Type B pancreatic cell (in vitro differentiated cells): Measurements from ENCODE around the gene PARP8. TPM values are rescaled to one million over a fixed set of nuclear protein-coding genes. Genes with fewer than 3 reads are reported as not detected.

Experiments used
- DNase-seq: peaks from one replicate; pipeline ENCODE4 v3.0.0; 2021; ENCODE audit warnings: mixed read lengths; ENCODE audit not compliant: unreplicated experiment; ENCODE audit errors: extremely low spot score
- H3K27ac Mint-ChIP-seq: 2 replicates; pipeline ENCODE4 v1.8.0; 2021; ENCODE audit warnings: mild to moderate bottlenecking, mixed read lengths
- H3K27me3 Mint-ChIP-seq: 2 replicates; pipeline ENCODE4 v1.8.0; 2021; ENCODE audit warnings: mixed read lengths
- H3K36me3 Mint-ChIP-seq: 2 replicates; pipeline ENCODE4 v1.8.0; 2021; ENCODE audit warnings: mixed read lengths
- H3K4me1 Mint-ChIP-seq: one replicate; pipeline ENCODE4 v1.8.0; 2021; ENCODE audit warnings: mixed read lengths; ENCODE audit not compliant: unreplicated experiment
- H3K4me3 Mint-ChIP-seq: 2 replicates; pipeline ENCODE4 v1.8.0; 2021; ENCODE audit warnings: mild to moderate bottlenecking, mixed read lengths
- H3K9me3 Mint-ChIP-seq: 2 replicates; pipeline ENCODE4 v1.8.0; 2021; ENCODE audit warnings: mixed read lengths
- CTCF ChIP-seq: fragments of 200-600 bp; sonication (generic); conservative IDR thresholded peaks from 2 replicates; pipeline ENCODE4 v1.5.0; 2021; ENCODE audit warnings: antibody characterized with exemption, mild to moderate bottlenecking
- total RNA-seq: library from RNA; stranded (reverse); gene quantifications from 2 replicates; pipeline ENCODE4 v1.2.1, GENCODE V29; 2021; ENCODE audit warnings: low replicate concordance

Gene PARP8
- total RNA-seq, 1 donor from 2014 or later = 19.6 TPM

GRCh38 chr5:50875002-50875344, 208.5 kb downstream of the PARP8 start:
- H3K9me3 Mint-ChIP-seq = no peaks in the 10 kb centered on the region
- H3K4me3 Mint-ChIP-seq = no peak overlapping the region

GRCh38 chr5:50878470-50878869, 212.0 kb downstream of the PARP8 start:
- DNase-seq = no peak
- no peak for TF ChIP-seq CTCF
- no peak overlapping the region for H3K4me3 Mint-ChIP-seq
- no peaks in the 10 kb centered on the region for H3K36me3 Mint-ChIP-seq
- H3K9me3 Mint-ChIP-seq = no peaks in the 10 kb centered on the region
- peaks cover 15% of the 10 kb centered on the region for H3K27me3 Mint-ChIP-seq
- no peak overlapping the region for H3K27ac Mint-ChIP-seq
- H3K4me1 Mint-ChIP-seq = peaks cover 5% of the 10 kb centered on the region

More at GRCh38 chr5:50875002-50875344, 208.5 kb downstream of the PARP8 start:
- Mint-ChIP-seq H3K36me3 (no peaks in the 10 kb centered on the region), H3K4me1 (peaks cover 2% of the 10 kb centered on the region), H3K27ac (no peak overlapping the region), H3K27me3 (peaks cover 29% of the 10 kb centered on the region)
- TF ChIP-seq CTCF = no peak
- no peak for DNase-seq

- no peak for TF ChIP-seq CTCF
- H3K27ac Mint-ChIP-seq = no peak overlapping the region
- peaks cover 5% of the 10 kb centered on the region for H3K4me1 Mint-ChIP-seq
- H3K4me3 Mint-ChIP-seq = no peak overlapping the region
- no peaks in the 10 kb centered on the region for H3K36me3 Mint-ChIP-seq
- no peaks in the 10 kb centered on the region for H3K9me3 Mint-ChIP-seq
- H3K27me3 Mint-ChIP-seq = peaks cover 20% of the 10 kb centered on the region
- no peak for DNase-seq
Observed at GRCh38 chr5:50881407-50881806, 215.0 kb downstream of the PARP8 start.

GRCh38 chr5:50886657-50887345, 220.4 kb downstream of the PARP8 start:
- no peak overlapping the region for H3K4me3 Mint-ChIP-seq
- no peak for TF ChIP-seq CTCF
- H3K36me3 Mint-ChIP-seq = no peaks in the 10 kb centered on the region
- peaks cover 22% of the 10 kb centered on the region for H3K27me3 Mint-ChIP-seq
- no peaks in the 10 kb centered on the region for H3K4me1 Mint-ChIP-seq
- no peak overlapping the region for H3K27ac Mint-ChIP-seq
- DNase-seq = no peak
- no peaks in the 10 kb centered on the region for H3K9me3 Mint-ChIP-seq

GRCh38 chr5:50887889-50888633, 221.6 kb downstream of the PARP8 start:
- H3K27me3 Mint-ChIP-seq = peaks cover 22% of the 10 kb centered on the region
- no peak overlapping the region for H3K27ac Mint-ChIP-seq
- H3K4me3 Mint-ChIP-seq = no peak overlapping the region
- no peaks in the 10 kb centered on the region for H3K36me3 Mint-ChIP-seq
- no peaks in the 10 kb centered on the region for H3K9me3 Mint-ChIP-seq
- TF ChIP-seq CTCF = no peak
- no peak for DNase-seq
- H3K4me1 Mint-ChIP-seq = no peaks in the 10 kb centered on the region
